ENCODE measurements around the gene IQSEC1.
A peak's percentile ranks its signal among the peaks of the same experiment; 100 is the strongest.
"Not testable (repeated sequence)": the region's sequence is repeated elsewhere in the genome, so short reads cannot be mapped to it uniquely, and the experiment has no call there.

IQSEC1 gene

DNA sequence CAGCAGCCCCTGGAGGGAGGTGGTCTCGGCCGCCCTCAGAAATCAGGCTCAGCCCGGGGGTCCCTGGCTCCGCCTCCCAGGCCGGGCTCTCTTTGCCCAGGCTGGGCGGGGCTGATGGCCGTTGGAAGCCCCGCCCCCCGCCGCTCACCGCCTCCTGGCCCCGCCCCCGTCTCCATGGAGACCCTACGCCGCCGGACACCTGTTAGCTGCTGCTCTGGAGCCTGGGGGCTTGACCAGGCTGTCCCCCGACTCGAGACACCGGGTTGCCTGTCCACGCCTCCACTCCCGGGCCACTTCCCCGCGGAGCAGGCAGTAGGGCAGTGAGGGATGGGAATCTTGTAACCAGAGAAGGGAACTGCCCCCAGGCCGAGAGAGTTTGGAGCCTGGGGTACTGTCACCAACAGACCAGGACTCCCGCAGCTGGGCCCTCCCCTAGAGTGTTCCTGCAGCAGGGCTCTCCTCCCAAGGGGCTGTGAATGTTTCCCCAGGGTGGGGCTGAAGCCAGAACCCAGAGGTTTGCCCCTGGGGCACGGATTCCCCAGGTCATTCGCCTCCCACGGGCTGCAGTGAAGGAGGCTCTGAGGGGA, 204.1 kb downstream of the IQSEC1 start:
- Histone ChIP-seq H3K9me3 (ENCODE audit: control insufficient read depth in 5 of 5, low read length in 5 of 5) (peaks cover 0 to 11% (median 10%) of the 10 kb centered on the region in 5 donors), H3K27me3 (ENCODE audit: control insufficient read depth in 5 of 5, insufficient read depth in 4 of 5, low read length in 5 of 5) (peaks cover 4 to 8% (median 5%) of the 10 kb centered on the region in 5 donors), H3K4me1 (ENCODE audit: control insufficient read depth in 5 of 5, insufficient read depth in 5 of 5, low read length in 5 of 5) (peaks cover 0 to 16% (median 5%) of the 10 kb centered on the region in 5 donors), H3K36me3 (ENCODE audit: control insufficient read depth in 5 of 5, insufficient read depth in 5 of 5, low read length in 5 of 5) (no peaks in the 10 kb centered on the region), H3K9ac (ENCODE audit: low read length in 5 of 5) (no peak overlapping the region), H3K4me3 (ENCODE audit: low read depth in 1 of 5, low read length in 5 of 5) (peak overlapping the region in 1 of 5 donors; percentile 44), H3K27ac (ENCODE audit: low read depth, low read length) (no peak overlapping the region)

DNA sequence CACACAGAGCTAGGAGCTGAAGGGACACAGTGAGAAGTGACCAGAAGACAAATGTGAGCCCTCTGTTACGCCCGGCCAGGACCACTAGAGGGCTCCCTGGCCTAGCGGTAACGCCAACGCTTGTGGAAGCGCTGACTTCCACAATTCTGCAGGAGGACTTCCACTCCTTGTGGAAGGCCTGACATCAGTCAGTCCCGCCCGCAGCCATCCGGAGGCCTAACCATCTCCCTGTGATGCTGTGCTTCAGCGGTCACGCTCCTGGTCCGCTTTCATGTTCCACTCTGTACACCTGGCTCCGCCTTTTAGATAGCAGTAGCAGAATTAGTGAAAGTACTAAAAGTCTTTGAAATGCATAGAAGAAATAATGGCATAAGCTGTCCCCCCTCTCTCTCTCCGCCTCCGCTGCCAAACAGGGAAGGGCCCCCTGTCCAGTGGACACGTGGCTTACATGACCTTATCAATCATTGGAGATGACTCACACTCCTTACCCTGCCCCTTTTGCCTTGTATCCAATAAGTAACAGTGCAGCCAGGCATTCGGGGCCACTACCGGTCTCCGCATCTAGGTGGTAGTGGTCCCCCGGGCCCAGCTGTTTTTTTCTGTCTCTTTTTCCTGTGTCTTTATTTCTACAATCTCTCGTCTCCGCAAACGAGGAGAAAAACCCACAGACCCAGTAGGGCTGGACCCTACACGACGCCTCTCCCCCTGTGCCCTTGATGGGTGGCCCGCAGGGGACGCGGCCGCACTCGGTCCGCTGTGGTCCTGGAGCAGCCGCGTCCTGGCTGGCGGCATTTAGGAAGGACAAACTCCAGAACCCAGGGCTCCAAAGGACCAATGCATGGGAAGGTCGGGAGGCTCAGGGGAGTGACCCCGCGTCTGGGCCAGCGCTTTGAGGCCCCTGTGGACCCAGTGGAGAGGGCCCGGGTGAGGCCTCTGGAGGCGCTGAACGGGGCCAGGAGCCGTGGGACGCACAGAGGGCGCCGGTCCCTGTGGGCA, 204.9 kb downstream of the IQSEC1 start:
- Histone ChIP-seq H3K4me1 (ENCODE audit: control insufficient read depth in 5 of 5, insufficient read depth in 5 of 5, low read length in 5 of 5) (peaks cover 0 to 16% (median 5%) of the 10 kb centered on the region in 5 donors), H3K9me3 (ENCODE audit: control insufficient read depth in 5 of 5, low read length in 5 of 5) (peaks cover 0 to 11% (median 10%) of the 10 kb centered on the region in 5 donors), H3K27me3 (ENCODE audit: control insufficient read depth in 5 of 5, insufficient read depth in 4 of 5, low read length in 5 of 5) (peaks cover 4 to 8% (median 5%) of the 10 kb centered on the region in 5 donors), H3K9ac (ENCODE audit: low read length in 5 of 5) (peak overlapping the region in 1 of 5 donors; percentile 2), H3K36me3 (ENCODE audit: control insufficient read depth in 5 of 5, insufficient read depth in 5 of 5, low read length in 5 of 5) (no peaks in the 10 kb centered on the region), H3K27ac (ENCODE audit: low read depth, low read length) (no peak overlapping the region), H3K4me3 (ENCODE audit: low read depth in 1 of 5, low read length in 5 of 5) (peak overlapping the region in 2 of 5 donors; percentile 13 to 44)

GRCh38 chr3:12866836-12867235, 206.4 kb downstream of the IQSEC1 start:
- Histone ChIP-seq H3K27me3 (ENCODE audit: control insufficient read depth in 5 of 5, insufficient read depth in 4 of 5, low read length in 5 of 5) (peaks cover 4 to 8% (median 5%) of the 10 kb centered on the region in 5 donors), H3K4me3 (ENCODE audit: low read depth in 1 of 5, low read length in 5 of 5) (no peak overlapping the region), H3K4me1 (ENCODE audit: control insufficient read depth in 5 of 5, insufficient read depth in 5 of 5, low read length in 5 of 5) (peaks cover 0 to 18% (median 5%) of the 10 kb centered on the region in 5 donors), H3K36me3 (ENCODE audit: control insufficient read depth in 5 of 5, insufficient read depth in 5 of 5, low read length in 5 of 5) (no peaks in the 10 kb centered on the region), H3K9me3 (ENCODE audit: control insufficient read depth in 5 of 5, low read length in 5 of 5) (peaks cover 0 to 11% (median 10%) of the 10 kb centered on the region in 5 donors), H3K27ac (ENCODE audit: low read depth, low read length) (no peak overlapping the region), H3K9ac (ENCODE audit: low read length in 5 of 5) (no peak overlapping the region)

DNA sequence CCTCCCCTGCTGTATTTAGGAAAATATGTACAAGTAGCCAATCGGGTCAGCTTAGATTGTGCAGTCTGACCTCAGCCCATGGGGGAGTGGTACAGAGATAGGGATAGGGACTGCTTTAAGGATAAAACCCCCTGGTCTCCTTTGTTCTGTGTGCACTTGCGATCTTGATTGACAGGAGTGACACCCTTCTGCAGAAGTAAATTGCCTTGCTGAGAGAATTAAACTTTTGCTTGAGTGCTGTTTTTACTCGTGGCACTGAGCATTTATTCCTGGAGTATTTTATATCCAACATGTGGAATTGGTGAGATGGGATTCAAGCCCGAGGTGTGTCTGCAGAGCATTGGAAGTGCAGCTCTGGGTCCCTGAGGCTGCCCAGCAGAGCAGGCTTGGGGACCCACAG, 208.0 kb downstream of the IQSEC1 start:
- Histone ChIP-seq H3K36me3 (ENCODE audit: control insufficient read depth in 5 of 5, insufficient read depth in 5 of 5, low read length in 5 of 5) (no peaks in the 10 kb centered on the region), H3K4me3 (ENCODE audit: low read depth in 1 of 5, low read length in 5 of 5) (no peak overlapping the region)

GRCh38 chr3:12862387-12862786, 210.8 kb downstream of the IQSEC1 start:
- Histone ChIP-seq H3K4me1 (ENCODE audit: control insufficient read depth in 5 of 5, insufficient read depth in 5 of 5, low read length in 5 of 5) (peaks cover 0 to 18% (median 9%) of the 10 kb centered on the region in 5 donors), H3K27ac (ENCODE audit: low read depth, low read length) (no peak overlapping the region)

More for the DNA sequence above, 208.0 kb downstream of the IQSEC1 start:
- Histone ChIP-seq H3K4me1 (ENCODE audit: control insufficient read depth in 5 of 5, insufficient read depth in 5 of 5, low read length in 5 of 5) (peaks cover 0 to 16% (median 3%) of the 10 kb centered on the region in 5 donors), H3K27ac (ENCODE audit: low read depth, low read length) (no peak overlapping the region), H3K9ac (ENCODE audit: low read length in 5 of 5) (no peak overlapping the region), H3K9me3 (ENCODE audit: control insufficient read depth in 5 of 5, low read length in 5 of 5) (peaks cover 0 to 11% (median 10%) of the 10 kb centered on the region in 5 donors), H3K27me3 (ENCODE audit: control insufficient read depth in 5 of 5, insufficient read depth in 4 of 5, low read length in 5 of 5) (peaks cover 4 to 8% (median 5%) of the 10 kb centered on the region in 5 donors)

GRCh38 chr3:12861611-12862010, 211.6 kb downstream of the IQSEC1 start:
- H3K9me3 ChIP-seq (ENCODE audit: control insufficient read depth in 5 of 5, low read length in 5 of 5), result peaks cover 0 to 11% (median 10%) of the 10 kb centered on the region in 5 donors
- H3K27me3 ChIP-seq (ENCODE audit: control insufficient read depth in 5 of 5, insufficient read depth in 4 of 5, low read length in 5 of 5), result no peaks in the 10 kb centered on the region
- no peak overlapping the region for H3K4me3 ChIP-seq (ENCODE audit: low read depth in 1 of 5, low read length in 5 of 5)
- no peak overlapping the region for H3K9ac ChIP-seq (ENCODE audit: low read length in 5 of 5)
- H3K27ac ChIP-seq (ENCODE audit: low read depth, low read length), result no peak overlapping the region
- H3K4me1 ChIP-seq (ENCODE audit: control insufficient read depth in 5 of 5, insufficient read depth in 5 of 5, low read length in 5 of 5), result peaks cover under 1 to 25% (median 16%) of the 10 kb centered on the region in 5 donors
- H3K36me3 ChIP-seq (ENCODE audit: control insufficient read depth in 5 of 5, insufficient read depth in 5 of 5, low read length in 5 of 5), result no peaks in the 10 kb centered on the region

More at GRCh38 chr3:12862387-12862786, 210.8 kb downstream of the IQSEC1 start:
- Histone ChIP-seq H3K27me3 (ENCODE audit: control insufficient read depth in 5 of 5, insufficient read depth in 4 of 5, low read length in 5 of 5) (no peaks in the 10 kb centered on the region), H3K9ac (ENCODE audit: low read length in 5 of 5) (no peak overlapping the region), H3K9me3 (ENCODE audit: control insufficient read depth in 5 of 5, low read length in 5 of 5) (peaks cover 0 to 11% (median 10%) of the 10 kb centered on the region in 5 donors), H3K36me3 (ENCODE audit: control insufficient read depth in 5 of 5, insufficient read depth in 5 of 5, low read length in 5 of 5) (no peaks in the 10 kb centered on the region), H3K4me3 (ENCODE audit: low read depth in 1 of 5, low read length in 5 of 5) (no peak overlapping the region)

- Histone ChIP-seq H3K9ac (ENCODE audit: low read length in 5 of 5) (no peak overlapping the region), H3K27ac (ENCODE audit: low read depth, low read length) (no peak overlapping the region), H3K9me3 (ENCODE audit: control insufficient read depth in 5 of 5, low read length in 5 of 5) (peaks cover 0 to under 1% (median 0%) of the 10 kb centered on the region in 5 donors), H3K36me3 (ENCODE audit: control insufficient read depth in 5 of 5, insufficient read depth in 5 of 5, low read length in 5 of 5) (no peaks in the 10 kb centered on the region), H3K4me1 (ENCODE audit: control insufficient read depth in 5 of 5, insufficient read depth in 5 of 5, low read length in 5 of 5) (peaks cover 2 to 31% (median 22%) of the 10 kb centered on the region in 5 donors), H3K4me3 (ENCODE audit: low read depth in 1 of 5, low read length in 5 of 5) (no peak overlapping the region), H3K27me3 (ENCODE audit: control insufficient read depth in 5 of 5, insufficient read depth in 4 of 5, low read length in 5 of 5) (no peaks in the 10 kb centered on the region)
These were observed 213.4 kb downstream of the IQSEC1 start for GRCh38 chr3:12859840-12860239.

- Histone ChIP-seq H3K4me1 (ENCODE audit: control insufficient read depth in 5 of 5, insufficient read depth in 5 of 5, low read length in 5 of 5) (peaks cover 2 to 38% (median 28%) of the 10 kb centered on the region in 5 donors), H3K9me3 (ENCODE audit: control insufficient read depth in 5 of 5, low read length in 5 of 5) (no peaks in the 10 kb centered on the region), H3K4me3 (ENCODE audit: low read depth in 1 of 5, low read length in 5 of 5) (no peak overlapping the region), H3K36me3 (ENCODE audit: control insufficient read depth in 5 of 5, insufficient read depth in 5 of 5, low read length in 5 of 5) (no peaks in the 10 kb centered on the region), H3K27ac (ENCODE audit: low read depth, low read length) (no peak overlapping the region), H3K9ac (ENCODE audit: low read length in 5 of 5) (peak overlapping the region in 1 of 5 donors; percentile 2), H3K27me3 (ENCODE audit: control insufficient read depth in 5 of 5, insufficient read depth in 4 of 5, low read length in 5 of 5) (no peaks in the 10 kb centered on the region)
These were observed 216.6 kb downstream of the IQSEC1 start for GRCh38 chr3:12856626-12857025.

DNA sequence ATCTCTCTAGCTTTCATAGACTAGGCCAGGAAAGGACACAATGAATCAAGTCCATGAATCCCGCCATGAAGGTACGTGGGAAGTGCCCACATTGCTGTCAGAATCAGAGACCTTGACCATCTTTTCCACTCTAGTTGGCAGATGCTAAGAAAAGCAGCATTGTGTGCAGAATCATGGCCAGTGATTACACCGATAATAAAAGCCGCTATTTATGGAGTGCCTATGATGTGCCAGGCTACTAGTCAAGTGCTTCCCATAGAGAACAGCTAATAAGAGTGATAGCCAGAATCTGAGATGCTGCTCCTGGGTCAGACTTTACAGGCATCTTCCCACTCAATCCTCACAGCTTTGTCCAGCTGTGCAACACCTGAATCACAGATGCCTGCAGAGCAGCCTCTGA, 218.7 kb downstream of the IQSEC1 start:
- no peak overlapping the region for H3K27ac ChIP-seq (ENCODE audit: low read depth, low read length)
- peaks cover 2 to 31% (median 23%) of the 10 kb centered on the region in 5 donors for H3K4me1 ChIP-seq (ENCODE audit: control insufficient read depth in 5 of 5, insufficient read depth in 5 of 5, low read length in 5 of 5)
- no peak overlapping the region for H3K9ac ChIP-seq (ENCODE audit: low read length in 5 of 5)
- H3K9me3 ChIP-seq (ENCODE audit: control insufficient read depth in 5 of 5, low read length in 5 of 5), result no peaks in the 10 kb centered on the region
- no peak overlapping the region for H3K4me3 ChIP-seq (ENCODE audit: low read depth in 1 of 5, low read length in 5 of 5)
- H3K36me3 ChIP-seq (ENCODE audit: control insufficient read depth in 5 of 5, insufficient read depth in 5 of 5, low read length in 5 of 5), result no peaks in the 10 kb centered on the region
- no peaks in the 10 kb centered on the region for H3K27me3 ChIP-seq (ENCODE audit: control insufficient read depth in 5 of 5, insufficient read depth in 4 of 5, low read length in 5 of 5)

GRCh38 chr3:12853847-12854246, 219.4 kb downstream of the IQSEC1 start:
- H3K4me3 ChIP-seq (ENCODE audit: low read depth in 1 of 5, low read length in 5 of 5); H3K9ac ChIP-seq (ENCODE audit: low read length in 5 of 5); H3K27me3 ChIP-seq (ENCODE audit: control insufficient read depth in 5 of 5, insufficient read depth in 4 of 5, low read length in 5 of 5); H3K9me3 ChIP-seq (ENCODE audit: control insufficient read depth in 5 of 5, low read length in 5 of 5); H3K36me3 ChIP-seq (ENCODE audit: control insufficient read depth in 5 of 5, insufficient read depth in 5 of 5, low read length in 5 of 5): not testable (repeated sequence)
- H3K27ac ChIP-seq (ENCODE audit: low read depth, low read length), result peak overlapping the region; percentile 60
- peaks cover 2 to 31% (median 23%) of the 10 kb centered on the region in 5 donors for H3K4me1 ChIP-seq (ENCODE audit: control insufficient read depth in 5 of 5, insufficient read depth in 5 of 5, low read length in 5 of 5)
